Mesothelial cell of epicardium (in vitro differentiated cells): ENCODE measurements around the gene TEK. TPM values are rescaled to one million over a fixed set of nuclear protein-coding genes. Genes with fewer than 3 reads are reported as not detected.
A peak's percentile ranks its signal among the peaks of the same experiment; 100 is the strongest.

Experiments
- DNase-seq, 2 experiments: peaks; one replicate each; pipeline ENCODE4 v3.0.0; 2021; ENCODE audit warnings: low spot score in 2 of 2; ENCODE audit not compliant: unreplicated experiment in 2 of 2
- H3K27ac Mint-ChIP-seq: 2 replicates; pipeline ENCODE4 v1.8.0; 2021; ENCODE audit warnings: mixed read lengths
- H3K27me3 Mint-ChIP-seq: 2 replicates; pipeline ENCODE4 v1.8.0; 2021; ENCODE audit warnings: low read depth, mixed read lengths
- H3K36me3 Mint-ChIP-seq: 2 replicates; pipeline ENCODE4 v1.8.0; 2021; ENCODE audit warnings: mixed read lengths
- H3K4me1 Mint-ChIP-seq: 2 replicates; pipeline ENCODE4 v1.8.0; 2021; ENCODE audit warnings: mixed read lengths
- H3K4me3 Mint-ChIP-seq: 2 replicates; pipeline ENCODE4 v1.8.0; 2021; ENCODE audit warnings: mild to moderate bottlenecking, moderate library complexity, mixed read lengths
- H3K9me3 Mint-ChIP-seq: 2 replicates; pipeline ENCODE4 v1.8.0; 2021; ENCODE audit warnings: mixed read lengths
- CTCF ChIP-seq: fragments of 200-600 bp; sonication (generic); IDR thresholded peaks from one replicate; pipeline ENCODE4 v1.5.0; 2021; ENCODE audit warnings: antibody characterized with exemption; ENCODE audit not compliant: unreplicated experiment
- total RNA-seq: library from RNA; stranded (reverse); gene quantifications from 3 replicates; pipeline ENCODE4 v1.2.1, GENCODE V29; 2021

TEK gene
- total RNA-seq, 1 donor from 2014 or later = 6.7 TPM

- Mint-ChIP-seq H3K27me3 (no peaks in the 10 kb centered on the region), H3K9me3 (no peaks in the 10 kb centered on the region), H3K36me3 (no peaks in the 10 kb centered on the region), H3K27ac (no peak overlapping the region), H3K4me1 (no peaks in the 10 kb centered on the region), H3K4me3 (no peak overlapping the region)
- no peak for TF ChIP-seq CTCF
- DNase-seq = no peak
These were observed 152.6 kb downstream of the TEK start for GRCh38 chr9:27261517-27262211.

DNA sequence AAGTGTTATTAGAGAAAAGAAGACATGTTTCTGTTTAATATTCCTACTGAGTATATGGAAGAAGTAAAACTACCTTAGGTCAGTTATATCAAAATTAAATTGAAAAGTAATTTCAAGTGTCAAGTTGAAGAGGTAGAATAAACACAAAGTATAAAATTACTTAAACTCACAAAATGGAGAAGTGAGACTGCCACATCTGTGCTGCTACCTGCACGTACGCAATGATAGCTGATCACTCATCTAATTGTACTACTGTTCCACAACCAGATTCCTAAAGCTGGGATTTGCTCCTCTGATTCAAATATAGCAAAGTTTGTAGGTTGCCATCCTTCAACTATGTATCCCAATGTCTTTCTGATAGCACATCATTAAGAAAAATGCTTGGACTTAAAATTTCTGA is 163.1 kb downstream of the TEK start:
- H3K4me1 Mint-ChIP-seq = peaks cover 3% of the 10 kb centered on the region
- H3K9me3 Mint-ChIP-seq = no peaks in the 10 kb centered on the region
- H3K36me3 Mint-ChIP-seq = no peaks in the 10 kb centered on the region
- H3K27me3 Mint-ChIP-seq = no peaks in the 10 kb centered on the region
- no peak for DNase-seq
- no peak overlapping the region for H3K27ac Mint-ChIP-seq
- no peak overlapping the region for H3K4me3 Mint-ChIP-seq
- no peak for TF ChIP-seq CTCF

- H3K4me1 Mint-ChIP-seq = no peaks in the 10 kb centered on the region
- DNase-seq = no peak
- H3K36me3 Mint-ChIP-seq = no peaks in the 10 kb centered on the region
- no peak overlapping the region for H3K27ac Mint-ChIP-seq
- no peak for TF ChIP-seq CTCF
- H3K4me3 Mint-ChIP-seq = no peak overlapping the region
- no peaks in the 10 kb centered on the region for H3K27me3 Mint-ChIP-seq
- no peaks in the 10 kb centered on the region for H3K9me3 Mint-ChIP-seq
These were observed 164.2 kb downstream of the TEK start for GRCh38 chr9:27273186-27273585.

DNA sequence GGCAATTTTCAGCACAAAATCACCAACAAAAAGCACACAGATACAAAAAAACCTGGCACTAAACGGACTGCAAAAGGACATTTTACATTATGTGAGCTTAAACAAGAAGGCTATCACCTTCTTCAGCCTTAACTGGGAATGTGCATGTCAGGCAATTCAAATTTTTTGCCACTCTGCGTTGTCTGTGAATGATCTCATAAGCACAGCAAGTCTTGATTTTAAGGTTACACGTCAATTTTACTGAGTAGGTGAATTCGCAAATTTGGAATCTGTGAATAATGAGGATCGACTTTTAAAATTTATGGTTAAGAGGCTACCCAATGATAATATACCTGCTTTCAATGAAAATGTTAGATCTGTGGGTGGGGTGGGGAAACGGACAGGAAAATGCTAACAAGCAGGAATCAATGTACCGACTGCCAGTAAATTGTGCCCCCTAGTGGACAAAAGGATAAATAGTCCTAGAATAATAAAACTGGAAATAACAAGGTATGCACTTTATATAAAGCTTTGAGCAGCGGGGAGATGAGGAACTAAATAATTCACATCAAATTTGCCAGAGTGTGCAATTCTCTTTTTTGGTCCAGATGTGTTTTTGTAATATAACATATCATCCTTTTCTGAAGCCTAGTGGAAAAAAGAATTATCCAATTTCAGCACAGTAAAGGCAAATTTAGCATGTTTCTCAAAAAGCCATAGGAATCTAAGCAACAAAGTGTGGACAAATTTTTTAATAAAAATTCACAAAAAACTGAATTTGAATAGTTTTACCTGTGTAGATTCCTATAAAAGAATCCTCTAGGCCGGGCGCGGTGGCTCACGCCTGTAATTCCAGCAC is 167.4 kb downstream of the TEK start:
- TF ChIP-seq CTCF = peak; percentile 95
- H3K4me3 Mint-ChIP-seq = peak overlapping the region; percentile 17
- H3K9me3 Mint-ChIP-seq = no peaks in the 10 kb centered on the region
- H3K27ac Mint-ChIP-seq = no peak overlapping the region
- no peak for DNase-seq
- no peaks in the 10 kb centered on the region for H3K36me3 Mint-ChIP-seq
- peaks cover 10% of the 10 kb centered on the region for H3K4me1 Mint-ChIP-seq
- H3K27me3 Mint-ChIP-seq = no peaks in the 10 kb centered on the region

GRCh38 chr9:27278374-27278773 is 169.3 kb downstream of the TEK start:
- Mint-ChIP-seq H3K27me3 (no peaks in the 10 kb centered on the region), H3K9me3 (no peaks in the 10 kb centered on the region), H3K4me1 (peaks cover 10% of the 10 kb centered on the region), H3K4me3 (no peak overlapping the region), H3K36me3 (no peaks in the 10 kb centered on the region), H3K27ac (no peak overlapping the region)
- no peak for DNase-seq
- no peak for TF ChIP-seq CTCF
